T-helper 17 cell (primary cell): ENCODE data around the gene SLC12A6. TPM values are rescaled to one million over a fixed set of nuclear protein-coding genes. Genes with fewer than 3 reads are reported as not detected.
"Not testable (repeated sequence)": the region's sequence is repeated elsewhere in the genome, so short reads cannot be mapped to it uniquely, and the experiment has no call there.

Source experiments
- ATAC-seq: fragments of 150-1000 bp; cut with Tn5 transposase; 2 replicates; pipeline ENCODE4 v1.10.0; 2021; ENCODE audit warnings: mild to moderate bottlenecking, moderate library complexity
- DNase-seq, 3 donors: peaks; one replicate each; pipeline versions ENCODE4 v3.0.0 to v3.0.0-alpha.2; 2020 to 2021
- H3K9me3 ChIP-seq: one replicate; pipeline ENCODE4 v1.7.0; 2013; ENCODE audit warnings: low read length, mild to moderate bottlenecking; ENCODE audit not compliant: control insufficient read depth, poor library complexity, severe bottlenecking
- H3K27ac Mint-ChIP-seq: one replicate; pipeline ENCODE4 v1.8.0; 2022; ENCODE audit warnings: mild to moderate bottlenecking, moderate library complexity, mixed read lengths
- H3K27me3 Mint-ChIP-seq: one replicate; pipeline ENCODE4 v1.8.0; 2022; ENCODE audit warnings: mixed read lengths
- H3K36me3 Mint-ChIP-seq: one replicate; pipeline ENCODE4 v1.8.0; 2022; ENCODE audit warnings: low read depth, mixed read lengths
- H3K4me1 Mint-ChIP-seq: one replicate; pipeline ENCODE4 v1.8.0; 2022; ENCODE audit warnings: mild to moderate bottlenecking, mixed read lengths
- H3K4me3 Mint-ChIP-seq: one replicate; pipeline ENCODE4 v1.8.0; 2022; ENCODE audit warnings: mild to moderate bottlenecking, moderate library complexity, mixed read lengths
- total RNA-seq, 4 donors: library from RNA in 2 of 4; stranded (reverse) in 2 of 4; gene quantifications; one replicate each; pipeline ENCODE4 v1.2.3 and lab custom pipeline; 2022 to 2026

The SLC12A6 gene
- total RNA-seq = 10 to 100 TPM; 57.9 to 69.2 TPM
- total RNA-seq (lab: John Stamatoyannopoulos, UW) = 57.1 to 85.9 reads per million in 2 donors

DNA sequence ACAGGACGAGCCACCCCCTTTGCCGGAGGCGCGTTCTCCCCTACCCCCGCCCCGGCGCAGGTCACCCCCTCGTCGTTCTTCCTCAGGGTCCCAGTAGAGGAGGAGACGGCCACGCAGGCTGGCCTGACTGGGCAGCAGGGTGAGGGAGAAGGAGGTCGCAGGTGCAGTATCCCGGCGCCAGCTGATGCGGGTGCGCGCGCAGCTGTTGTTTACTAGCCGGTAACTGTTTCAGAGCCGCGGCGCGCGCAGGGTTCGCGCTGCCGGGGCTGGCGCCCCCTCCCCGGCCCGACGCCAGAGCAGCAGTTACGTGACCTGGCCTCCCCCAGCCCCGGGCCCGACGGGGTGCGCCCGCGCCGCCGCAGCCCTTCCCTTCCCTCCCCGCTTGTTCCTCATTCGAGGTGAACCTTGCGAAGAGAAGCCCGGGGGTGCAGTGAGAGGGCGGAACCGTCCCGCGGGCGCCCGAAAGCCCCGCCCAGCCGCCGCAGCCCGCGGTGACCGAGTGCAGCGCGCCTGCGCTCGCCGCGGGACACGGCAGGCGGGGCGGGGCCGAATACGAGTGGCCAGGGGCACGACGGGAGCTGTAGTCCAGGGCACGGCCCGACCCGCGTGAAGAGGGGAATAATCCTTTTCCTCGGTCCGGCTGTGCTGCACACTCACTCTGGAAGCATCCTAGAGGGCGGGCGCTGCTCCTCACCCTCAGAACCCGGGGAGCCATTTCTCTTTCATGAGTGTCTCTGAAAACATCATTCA, at the start of gene SLC12A6:
Gene SLC12A6, minus strand, starts transcription at position 225 of the 750 bp plus-strand sequence. CDS start 1,101 bp downstream, outside the sequence.
- peak; percentile 90 to 92 (median 90) for DNase-seq
- peak; percentile 88 for ATAC-seq
- no peaks in the 10 kb centered on the region for H3K9me3 ChIP-seq
- Mint-ChIP-seq H3K36me3 (peaks cover 2% of the 10 kb centered on the region), H3K4me3 (peak within 1 kb of the TSS; percentile 98), H3K4me1 (peaks cover 38% of the 10 kb centered on the region), H3K27ac (peak within 1 kb of the TSS; percentile 97), H3K27me3 (no peaks in the 10 kb centered on the region)

DNA sequence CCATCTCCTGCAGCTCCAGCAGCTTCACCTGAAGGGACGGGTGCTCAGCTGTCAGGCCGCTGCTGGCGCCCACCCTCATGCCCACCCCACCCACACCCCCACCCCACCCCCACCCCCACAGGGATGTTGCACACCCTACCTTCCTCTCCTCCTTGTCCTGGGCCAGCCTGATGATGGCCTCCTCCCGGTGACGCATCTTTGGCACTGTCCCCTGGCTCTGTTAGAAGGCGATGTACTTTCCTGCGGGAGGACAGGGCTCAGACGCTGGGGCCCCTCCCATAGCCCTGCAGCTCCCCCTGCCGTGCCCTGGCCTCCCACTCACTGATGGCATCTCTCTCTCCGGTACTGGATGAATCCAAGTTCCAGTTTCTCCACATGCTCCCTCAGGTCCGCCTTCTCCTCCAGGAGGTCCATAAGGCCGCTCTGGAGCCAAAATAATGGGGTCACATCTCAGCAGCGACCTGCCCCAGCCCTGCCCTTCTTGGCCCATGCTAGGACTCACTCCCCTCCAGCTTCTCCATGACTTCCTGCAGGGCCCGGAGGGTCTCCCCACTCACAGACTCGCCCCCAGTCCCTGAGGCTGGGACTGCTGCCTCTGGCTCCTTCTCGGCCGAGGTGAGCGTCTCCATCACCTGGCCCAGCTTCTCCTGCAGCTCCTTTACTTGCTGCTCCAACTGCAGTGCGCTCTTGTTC, 44.4 kb upstream of the SLC12A6 start:
- H3K27ac Mint-ChIP-seq, H3K27me3 Mint-ChIP-seq, ATAC-seq, H3K9me3 ChIP-seq, H3K4me1 Mint-ChIP-seq, H3K36me3 Mint-ChIP-seq, H3K4me3 Mint-ChIP-seq, DNase-seq: not testable (repeated sequence)

DNA sequence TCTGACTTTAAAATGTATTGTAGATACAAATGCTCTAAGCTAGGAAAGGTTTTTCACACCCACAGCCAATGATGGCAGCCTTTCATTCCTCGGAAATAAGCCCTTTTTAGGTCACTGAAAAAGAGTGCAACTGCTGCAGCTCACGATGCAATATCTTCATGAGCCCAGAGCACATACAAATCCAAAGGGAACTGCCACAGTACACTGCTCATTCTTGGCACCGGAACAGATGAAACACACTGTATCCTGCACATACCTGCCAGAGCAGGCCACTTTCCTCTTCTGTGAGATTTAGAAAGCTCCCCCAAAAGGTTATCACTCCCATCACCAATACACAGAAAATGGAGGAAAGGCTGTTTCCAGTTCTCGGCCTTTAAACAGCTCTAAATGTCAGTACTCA, 42.9 kb upstream of the SLC12A6 start:
- not testable (repeated sequence) for H3K27me3 Mint-ChIP-seq, H3K4me3 Mint-ChIP-seq, ATAC-seq, H3K9me3 ChIP-seq, H3K27ac Mint-ChIP-seq, DNase-seq, H3K36me3 Mint-ChIP-seq, H3K4me1 Mint-ChIP-seq

DNA sequence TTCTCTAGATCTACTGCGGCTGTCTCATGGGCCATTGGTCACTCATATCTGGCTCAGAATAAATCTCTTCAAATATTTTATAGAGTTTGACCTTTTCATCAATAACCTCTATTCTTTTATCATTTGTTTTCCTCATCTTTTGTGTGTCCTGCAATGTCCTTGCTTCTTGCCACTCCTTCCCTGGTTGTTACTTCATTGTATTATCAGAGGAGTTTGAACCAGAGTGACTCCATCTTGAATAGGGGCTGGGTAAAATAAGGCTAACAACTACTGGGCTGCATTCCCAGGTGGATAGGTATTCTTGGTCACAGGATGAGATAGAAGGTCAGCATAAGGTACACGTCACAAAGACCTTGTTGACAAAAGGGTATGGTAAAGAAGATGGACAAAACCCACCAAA, 39.3 kb upstream of the SLC12A6 start:
- ATAC-seq = no peak

DNA sequence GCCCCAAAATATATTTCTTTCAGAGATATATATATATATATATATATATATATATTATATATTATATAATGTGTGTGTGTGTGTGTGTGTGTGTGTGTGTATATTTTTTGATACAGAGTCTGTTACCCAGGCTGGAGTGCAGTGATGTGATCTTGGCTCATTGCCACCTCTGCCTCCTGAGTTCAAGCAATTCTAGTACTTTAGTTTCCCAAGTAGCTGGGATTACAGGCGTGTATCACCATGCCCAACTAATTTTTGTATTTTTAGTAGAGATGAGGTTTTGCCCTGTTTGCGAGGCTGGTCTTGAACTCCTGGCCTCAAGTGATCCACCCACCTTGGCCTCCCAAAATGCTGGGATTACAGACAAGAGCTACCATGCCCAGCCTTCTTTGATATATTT, 38.0 kb upstream of the SLC12A6 start:
- ATAC-seq, H3K27ac Mint-ChIP-seq, DNase-seq, H3K4me3 Mint-ChIP-seq, H3K9me3 ChIP-seq, H3K4me1 Mint-ChIP-seq, H3K27me3 Mint-ChIP-seq, H3K36me3 Mint-ChIP-seq: not testable (repeated sequence)

More for the DNA sequence above, 39.3 kb upstream of the SLC12A6 start:
- H3K27ac Mint-ChIP-seq = no peak overlapping the region
- no peaks in the 10 kb centered on the region for H3K9me3 ChIP-seq
- no peak overlapping the region for H3K4me3 Mint-ChIP-seq
- H3K36me3 Mint-ChIP-seq = no peaks in the 10 kb centered on the region
- peaks cover 2% of the 10 kb centered on the region for H3K4me1 Mint-ChIP-seq
- no peaks in the 10 kb centered on the region for H3K27me3 Mint-ChIP-seq
- DNase-seq = no peak

DNA sequence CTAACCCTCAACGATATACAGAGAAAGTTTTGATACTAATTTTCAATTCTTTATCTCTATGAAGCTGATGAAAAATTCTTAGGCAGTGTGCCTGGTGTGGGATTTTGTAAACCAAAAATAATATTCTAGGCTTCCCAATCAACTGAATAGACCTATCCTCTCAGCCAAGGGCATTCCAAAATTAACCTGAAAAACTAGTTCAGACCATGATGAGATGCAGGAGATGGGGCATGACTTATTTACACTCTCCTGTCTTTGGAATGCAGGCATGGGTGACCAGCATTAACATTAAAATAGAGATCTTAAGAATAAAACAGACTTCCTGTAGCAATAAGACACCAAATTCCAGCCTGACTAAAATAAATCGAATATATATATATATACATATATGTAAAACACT, 37.2 kb upstream of the SLC12A6 start:
- no peaks in the 10 kb centered on the region for H3K27me3 Mint-ChIP-seq
- peak overlapping the region; percentile 51 for H3K27ac Mint-ChIP-seq
- DNase-seq (no peak), ATAC-seq (no peak)
- no peaks in the 10 kb centered on the region for H3K9me3 ChIP-seq
- H3K4me3 Mint-ChIP-seq = no peak overlapping the region
- peaks cover 4% of the 10 kb centered on the region for H3K4me1 Mint-ChIP-seq
- H3K36me3 Mint-ChIP-seq = no peaks in the 10 kb centered on the region

DNA sequence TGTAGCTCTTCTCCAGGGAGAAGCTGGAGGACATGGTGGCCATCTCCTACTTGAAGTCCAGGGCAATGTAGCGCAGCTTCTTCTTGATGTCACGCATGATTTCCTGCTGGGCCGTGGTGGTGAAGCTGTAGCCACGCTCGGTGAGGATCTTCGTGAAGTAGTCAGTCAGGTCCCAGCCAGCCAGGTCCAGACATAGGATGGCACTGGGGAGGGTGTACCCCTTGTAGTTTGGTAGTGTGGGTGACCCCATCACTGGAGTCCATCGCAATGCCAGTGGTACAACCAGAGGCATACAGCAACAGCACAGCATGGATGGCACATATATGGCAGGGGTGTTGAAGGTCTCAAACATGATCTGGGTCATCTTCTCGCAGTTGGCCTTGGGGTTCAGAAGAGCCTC, 36.4 kb upstream of the SLC12A6 start:
- no peak overlapping the region for H3K4me3 Mint-ChIP-seq
- no peaks in the 10 kb centered on the region for H3K9me3 ChIP-seq
- no peaks in the 10 kb centered on the region for H3K27me3 Mint-ChIP-seq
- peaks cover 6% of the 10 kb centered on the region for H3K4me1 Mint-ChIP-seq
- no peaks in the 10 kb centered on the region for H3K36me3 Mint-ChIP-seq
- peak overlapping the region; percentile 51 for H3K27ac Mint-ChIP-seq
- no peak for DNase-seq
- no peak for ATAC-seq

DNA sequence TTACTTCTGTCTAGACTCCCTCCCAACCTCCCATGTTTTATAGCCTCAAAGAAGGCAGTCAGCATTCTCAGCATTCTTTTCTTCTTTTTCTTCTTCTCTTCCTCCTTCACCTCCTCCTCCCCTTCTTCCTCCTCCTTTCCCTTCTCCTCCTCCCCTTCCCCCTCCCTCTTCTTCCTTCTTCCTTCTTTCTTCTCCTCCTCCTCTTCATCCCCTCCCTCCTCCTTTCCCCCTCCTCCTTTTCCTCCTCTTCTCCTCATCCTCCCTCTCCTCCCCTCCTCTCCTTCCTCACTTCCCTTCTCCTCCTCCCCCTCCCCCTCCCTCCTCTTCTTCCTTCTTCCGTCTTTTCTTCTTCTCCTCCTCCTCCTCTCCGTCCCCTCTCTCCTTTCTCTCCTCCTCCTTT, 33.1 kb upstream of the SLC12A6 start:
- no peak for DNase-seq
- no peaks in the 10 kb centered on the region for H3K36me3 Mint-ChIP-seq
- peak overlapping the region; percentile 88 for H3K27ac Mint-ChIP-seq
- ATAC-seq = no peak
- no peak overlapping the region for H3K4me3 Mint-ChIP-seq
- no peaks in the 10 kb centered on the region for H3K9me3 ChIP-seq
- peaks cover 28% of the 10 kb centered on the region for H3K4me1 Mint-ChIP-seq
- no peaks in the 10 kb centered on the region for H3K27me3 Mint-ChIP-seq

DNA sequence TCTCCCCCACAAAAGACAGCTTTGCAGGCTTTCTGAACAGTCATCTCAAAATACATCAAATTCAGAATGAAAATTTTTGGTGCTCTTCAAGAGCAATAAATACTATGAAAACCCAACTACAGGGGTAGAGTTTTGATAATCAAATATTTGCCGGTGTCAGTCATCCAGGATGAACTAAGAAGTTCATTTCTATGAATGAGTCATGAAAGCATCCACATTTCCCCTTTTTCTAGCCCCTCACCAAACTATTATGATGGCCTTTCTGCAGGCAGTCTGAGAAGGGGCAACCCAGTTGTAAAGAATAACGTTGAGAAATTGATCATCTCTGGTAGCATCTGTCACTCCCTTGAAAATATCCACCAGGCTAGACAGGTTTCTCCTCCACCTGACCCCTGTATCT, 32.5 kb upstream of the SLC12A6 start:
- DNase-seq (no peak), ATAC-seq (no peak)
- peaks cover 32% of the 10 kb centered on the region for H3K4me1 Mint-ChIP-seq
- H3K27ac Mint-ChIP-seq = peak overlapping the region; percentile 88
- no peaks in the 10 kb centered on the region for H3K9me3 ChIP-seq
- H3K4me3 Mint-ChIP-seq = no peak overlapping the region
- no peaks in the 10 kb centered on the region for H3K27me3 Mint-ChIP-seq
- H3K36me3 Mint-ChIP-seq = no peaks in the 10 kb centered on the region

DNA sequence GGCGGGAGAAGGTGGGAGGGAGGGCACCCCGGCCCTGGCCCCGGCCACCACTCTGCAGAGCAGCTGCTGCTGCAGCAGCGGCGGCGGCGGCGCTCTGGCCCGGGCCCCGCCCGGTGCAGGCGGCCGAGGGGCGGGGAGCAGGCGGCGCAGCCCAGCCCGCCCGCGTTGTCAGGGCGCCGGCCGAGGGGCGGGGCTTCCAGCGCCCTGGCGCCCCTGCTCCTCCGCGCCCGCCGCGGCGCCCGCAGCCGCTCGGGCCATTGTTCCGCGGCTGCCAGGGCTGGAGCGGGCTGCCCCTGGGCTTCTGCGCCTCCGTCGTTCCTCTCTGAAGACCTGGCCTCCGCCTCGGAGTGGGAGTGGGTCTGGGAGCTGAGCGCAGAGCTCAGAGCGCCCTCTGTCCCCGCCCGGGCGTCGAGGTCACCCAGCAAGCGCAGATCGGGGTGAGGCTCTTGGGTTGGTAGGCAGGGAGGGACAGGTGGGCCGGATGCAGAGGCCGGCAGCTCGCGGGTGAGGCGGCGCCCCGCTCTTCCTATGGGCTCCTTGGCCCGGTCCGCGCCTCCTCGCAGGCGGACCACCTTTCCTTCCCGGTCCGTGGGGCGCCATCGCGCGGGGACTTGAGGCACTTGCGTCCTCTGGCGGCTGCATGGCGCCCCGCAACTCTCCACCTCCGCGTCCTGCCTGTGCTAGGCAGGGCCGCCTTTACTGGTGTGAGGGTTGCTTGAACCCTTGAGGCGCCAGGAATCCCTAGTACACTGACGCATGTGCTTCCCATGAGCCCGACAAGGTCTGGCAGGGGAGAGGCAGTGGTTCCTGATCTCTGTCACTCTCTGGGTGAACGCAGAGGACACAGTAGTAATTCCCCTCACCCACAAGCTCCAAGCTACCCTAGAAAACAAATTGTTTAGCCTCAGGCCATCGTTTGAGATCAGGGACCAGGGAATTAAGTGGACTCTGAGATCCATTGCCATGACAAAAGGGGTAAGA, 29.8 kb upstream of the SLC12A6 start, which contains the start of gene LPCAT4:
Gene LPCAT4, minus strand, starts transcription at position 96 of the 981 bp plus-strand sequence. CDS start 96 bp downstream, outside the sequence.
- no peaks in the 10 kb centered on the region for H3K9me3 ChIP-seq
- ATAC-seq = peak; percentile 88
- H3K4me3 Mint-ChIP-seq = peak within 1 kb of the TSS; percentile 98
- H3K27me3 Mint-ChIP-seq = no peaks in the 10 kb centered on the region
- DNase-seq = peak; percentile 84 to 86 (median 85)
- H3K27ac Mint-ChIP-seq = peak within 1 kb of the TSS; percentile 88
- peaks cover 40% of the 10 kb centered on the region for H3K4me1 Mint-ChIP-seq
- H3K36me3 Mint-ChIP-seq = no peaks in the 10 kb centered on the region

DNA sequence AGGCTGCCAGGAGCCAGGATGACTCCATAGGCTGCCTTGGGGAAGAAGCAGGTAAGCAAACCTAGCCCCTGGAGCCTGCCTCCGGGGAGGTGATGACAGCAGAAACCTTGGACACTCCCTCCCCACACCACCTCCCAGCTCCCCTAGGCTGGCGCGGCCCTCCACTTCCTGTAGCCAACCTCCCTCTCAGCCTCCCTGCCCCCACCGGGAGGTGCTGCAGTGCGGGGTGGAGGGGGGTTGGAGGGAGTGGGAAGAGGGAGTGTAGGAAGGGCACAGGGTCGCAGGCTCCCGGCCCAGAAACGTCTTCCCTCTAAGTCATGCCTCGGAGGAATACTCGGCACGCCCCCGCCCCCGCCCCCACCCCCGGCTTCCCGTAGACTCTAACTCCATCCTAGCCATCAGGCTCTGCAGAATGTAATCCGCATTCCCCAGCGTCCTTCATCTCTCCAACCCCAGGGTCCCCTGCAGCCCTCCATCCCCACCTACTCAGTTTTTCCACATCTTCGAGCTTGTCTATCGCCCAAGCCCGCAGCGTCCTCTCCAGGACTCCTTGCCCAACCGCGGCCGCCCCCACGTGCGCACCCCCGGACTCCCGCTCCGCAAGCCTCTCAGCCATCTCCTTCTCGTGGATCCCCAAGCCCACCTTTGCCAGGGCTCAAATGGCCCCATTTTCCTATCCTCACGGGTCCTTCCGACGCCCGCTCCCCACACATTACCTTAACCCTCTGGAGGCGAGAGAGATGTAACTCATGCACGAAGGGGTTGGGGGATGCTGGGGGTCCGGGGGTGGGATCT, 28.9 kb upstream of the SLC12A6 start:
- ATAC-seq = no peak
- H3K27me3 Mint-ChIP-seq = no peaks in the 10 kb centered on the region
- no peaks in the 10 kb centered on the region for H3K36me3 Mint-ChIP-seq
- H3K4me3 Mint-ChIP-seq = peak overlapping the region; percentile 98
- H3K9me3 ChIP-seq = no peaks in the 10 kb centered on the region
- peaks cover 42% of the 10 kb centered on the region for H3K4me1 Mint-ChIP-seq
- peak overlapping the region; percentile 88 for H3K27ac Mint-ChIP-seq
- DNase-seq = peak; percentile 22 to 44 (median 40)

DNA sequence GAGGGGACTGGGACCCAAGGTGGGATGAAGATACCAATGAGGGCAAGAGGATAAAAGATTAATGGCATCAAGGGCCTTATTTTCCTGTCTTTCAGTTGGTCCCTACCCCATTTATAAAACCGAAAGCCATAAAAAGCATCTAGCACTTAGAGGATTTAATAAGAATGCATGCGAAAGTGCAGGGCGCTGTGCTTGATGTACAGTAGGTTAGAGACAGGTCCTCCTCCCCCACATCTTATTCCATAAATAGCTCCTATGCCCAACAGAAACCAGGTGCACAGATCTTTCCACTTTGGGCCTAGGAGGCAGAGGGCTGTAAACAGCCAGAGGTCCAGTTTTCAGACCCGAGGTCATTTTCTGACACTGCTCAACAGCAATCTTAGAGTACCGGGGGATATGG, 28.3 kb upstream of the SLC12A6 start:
- H3K9me3 ChIP-seq = no peaks in the 10 kb centered on the region
- peak overlapping the region; percentile 88 for H3K27ac Mint-ChIP-seq
- DNase-seq (no peak), ATAC-seq (no peak)
- no peaks in the 10 kb centered on the region for H3K27me3 Mint-ChIP-seq
- H3K4me3 Mint-ChIP-seq = peak overlapping the region; percentile 98
- H3K36me3 Mint-ChIP-seq = peaks cover 3% of the 10 kb centered on the region
- H3K4me1 Mint-ChIP-seq = peaks cover 42% of the 10 kb centered on the region
